ENCODE results near the gene GNB1L. TPM values are rescaled to one million over a fixed set of nuclear protein-coding genes. Genes with fewer than 3 reads are reported as not detected.

GNB1L gene, protein sequence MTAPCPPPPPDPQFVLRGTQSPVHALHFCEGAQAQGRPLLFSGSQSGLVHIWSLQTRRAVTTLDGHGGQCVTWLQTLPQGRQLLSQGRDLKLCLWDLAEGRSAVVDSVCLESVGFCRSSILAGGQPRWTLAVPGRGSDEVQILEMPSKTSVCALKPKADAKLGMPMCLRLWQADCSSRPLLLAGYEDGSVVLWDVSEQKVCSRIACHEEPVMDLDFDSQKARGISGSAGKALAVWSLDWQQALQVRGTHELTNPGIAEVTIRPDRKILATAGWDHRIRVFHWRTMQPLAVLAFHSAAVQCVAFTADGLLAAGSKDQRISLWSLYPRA
- 10 to 100 TPM; 11.9 to 12.7 TPM for total RNA-seq

- ATAC-seq (ENCODE audit: low read depth): peak; percentile 93
- peaks cover 14% of the 10 kb centered on the region for H3K36me3 Mint-ChIP-seq
Observed at GRCh38 chr22:19854778-19855503, at the start of gene GNB1L, which contains the start of gene RTL10. Gene GNB1L (minus strand): TSS chr22:19854874. CDS start chr22:19821355, 33,519 bp downstream. Gene RTL10 (minus strand): TSS chr22:19854874. CDS start chr22:19852261, 2,613 bp downstream.

GRCh38 chr22:19904174-19904856 is 49.6 kb upstream of the GNB1L start:
- DNase-seq (no peak), ATAC-seq (ENCODE audit: low read depth) (no peak)
- POLR2A ChIA-PET: no interaction called here
- Mint-ChIP-seq H3K9me3 (no peaks in the 10 kb centered on the region), H3K36me3 (no peaks in the 10 kb centered on the region), H3K27ac (no peak overlapping the region), H3K4me1 (no peaks in the 10 kb centered on the region), H3K27me3 (no peaks in the 10 kb centered on the region), H3K4me3 (no peak overlapping the region)

More at GRCh38 chr22:19854778-19855503, at the start of gene GNB1L, which contains the start of gene RTL10:
- Mint-ChIP-seq H3K27ac (peak within 1 kb of the TSS; percentile 95), H3K9me3 (no peaks in the 10 kb centered on the region), H3K4me3 (peak within 1 kb of the TSS; percentile 98), H3K4me1 (peaks cover 34% of the 10 kb centered on the region), H3K27me3 (no peaks in the 10 kb centered on the region)
- POLR2A ChIA-PET: interaction anchor here (1.0 to 3.6 kb wide), 10 partner anchors 10 to 87 kb away, joined by 3 to 30 read pairs (median 3); partner anchors contain the start of genes COMT and TXNRD2
- DNase-seq: peak; percentile 97

GRCh38 chr22:19903513-19903912 is 48.8 kb upstream of the GNB1L start:
- no peak for DNase-seq
- no peaks in the 10 kb centered on the region for H3K4me1 Mint-ChIP-seq
- H3K9me3 Mint-ChIP-seq: no peaks in the 10 kb centered on the region
- ATAC-seq (ENCODE audit: low read depth): no peak
- H3K36me3 Mint-ChIP-seq: no peaks in the 10 kb centered on the region
- H3K27me3 Mint-ChIP-seq: no peaks in the 10 kb centered on the region
- no peak overlapping the region for H3K27ac Mint-ChIP-seq
- POLR2A ChIA-PET: no interaction called here
- H3K4me3 Mint-ChIP-seq: no peak overlapping the region

DNA sequence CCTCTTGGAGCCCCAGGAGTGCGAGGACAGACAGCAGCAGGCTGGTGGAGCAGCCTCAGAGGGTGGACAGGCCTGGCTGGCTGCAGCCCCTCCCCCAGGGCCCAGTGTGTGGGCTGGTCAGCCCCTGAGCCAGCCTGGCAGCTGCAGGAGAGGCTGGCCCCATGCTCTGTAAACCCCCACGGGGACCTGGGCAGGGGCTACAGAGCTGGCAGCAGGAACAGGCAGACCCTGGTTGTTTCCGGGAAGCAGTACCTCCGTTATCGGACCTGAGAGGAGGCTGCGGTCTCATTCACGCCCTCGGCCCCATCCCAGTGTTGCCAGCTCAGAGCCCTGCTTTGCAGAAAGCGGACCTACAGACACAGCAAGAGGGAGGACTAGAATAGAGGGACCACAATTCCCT is 48.4 kb upstream of the GNB1L start:
- no peaks in the 10 kb centered on the region for H3K9me3 Mint-ChIP-seq

GRCh38 chr22:19902245-19902715 is 47.6 kb upstream of the GNB1L start:
- no peak for ATAC-seq (ENCODE audit: low read depth)
- POLR2A ChIA-PET: no interaction called here
- DNase-seq: no peak
- peaks cover 1% of the 10 kb centered on the region for H3K4me1 Mint-ChIP-seq
- H3K27ac Mint-ChIP-seq: no peak overlapping the region
- no peaks in the 10 kb centered on the region for H3K9me3 Mint-ChIP-seq
- no peak overlapping the region for H3K4me3 Mint-ChIP-seq
- no peaks in the 10 kb centered on the region for H3K36me3 Mint-ChIP-seq
- H3K27me3 Mint-ChIP-seq: no peaks in the 10 kb centered on the region

More for the DNA sequence above, 48.4 kb upstream of the GNB1L start:
- Mint-ChIP-seq H3K27me3 (no peaks in the 10 kb centered on the region), H3K36me3 (no peaks in the 10 kb centered on the region), H3K27ac (no peak overlapping the region), H3K4me1 (no peaks in the 10 kb centered on the region), H3K4me3 (no peak overlapping the region)
- no peak for ATAC-seq (ENCODE audit: low read depth)
- POLR2A ChIA-PET: no interaction called here
- no peak for DNase-seq

DNA sequence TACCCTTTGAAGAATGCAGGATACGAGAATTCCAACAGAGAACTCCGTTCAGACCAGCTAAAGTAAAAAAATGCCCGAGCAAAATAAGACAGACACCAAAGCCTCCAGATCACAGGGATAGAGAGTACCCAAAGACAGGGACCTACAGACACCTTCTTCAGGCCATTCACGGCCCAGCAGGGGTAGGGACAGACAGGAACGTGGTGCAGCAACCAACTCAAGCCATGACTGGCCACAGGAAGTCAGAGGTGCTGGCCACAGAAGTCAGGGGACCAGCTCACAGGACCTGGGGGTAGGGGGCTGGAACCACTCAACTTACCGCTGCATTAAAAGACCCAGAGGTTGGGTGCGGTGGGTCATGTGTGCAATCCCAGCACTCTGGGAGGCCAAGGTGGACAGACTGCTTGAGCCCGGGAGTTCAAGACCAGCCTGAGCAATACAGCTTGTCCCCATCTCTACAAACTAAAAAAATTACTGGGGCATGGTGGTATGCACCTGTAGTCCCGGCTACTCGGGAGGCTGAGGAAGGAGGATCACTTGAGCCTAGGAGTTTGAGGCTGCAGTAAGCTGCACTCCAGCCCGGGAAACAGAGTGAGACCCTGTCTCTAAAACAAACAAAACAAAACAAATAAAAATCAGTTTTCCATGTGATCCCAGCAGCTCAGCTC is 47.0 kb upstream of the GNB1L start:
- DNase-seq: no peak
- H3K4me3 Mint-ChIP-seq: no peak overlapping the region
- no peaks in the 10 kb centered on the region for H3K27me3 Mint-ChIP-seq
- ATAC-seq (ENCODE audit: low read depth): no peak
- peaks cover 1% of the 10 kb centered on the region for H3K4me1 Mint-ChIP-seq
- H3K27ac Mint-ChIP-seq: no peak overlapping the region
- no peaks in the 10 kb centered on the region for H3K9me3 Mint-ChIP-seq
- no peaks in the 10 kb centered on the region for H3K36me3 Mint-ChIP-seq
- POLR2A ChIA-PET: no interaction called here

DNA sequence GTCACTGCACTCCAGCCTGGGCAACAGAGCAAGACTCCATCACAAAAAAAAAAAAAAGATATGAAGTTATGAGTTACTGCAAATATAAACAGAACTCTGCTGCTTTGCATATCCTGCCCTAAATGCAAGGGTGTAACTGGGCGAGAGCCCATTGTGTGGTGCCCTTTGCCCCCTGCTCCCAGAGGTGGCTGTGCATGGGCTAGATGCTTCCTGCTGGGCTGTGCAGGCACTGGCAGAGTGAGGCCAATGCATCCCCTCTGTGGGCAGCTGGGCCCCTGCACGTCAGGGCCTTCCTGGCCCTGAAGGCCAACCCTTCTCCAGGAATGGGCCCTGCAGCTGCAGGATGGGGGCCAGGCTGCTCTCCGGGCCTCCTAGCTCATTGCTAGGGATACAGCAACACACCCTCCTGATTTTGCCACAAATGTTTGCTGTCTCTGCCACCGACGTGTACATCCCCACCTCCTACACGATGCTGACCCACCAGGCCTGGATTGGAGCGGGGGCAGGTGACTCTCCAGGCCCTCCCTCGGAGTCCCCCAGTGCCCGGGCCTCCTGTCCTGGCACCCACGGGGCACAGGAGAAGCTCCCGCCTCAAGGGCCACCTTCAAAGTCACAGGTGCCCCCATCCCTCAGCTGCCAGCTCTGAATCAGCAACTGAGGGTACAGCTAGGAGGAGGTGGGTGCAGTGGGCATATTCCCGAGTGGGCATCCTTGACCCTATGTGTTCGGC is 46.2 kb upstream of the GNB1L start:
- Mint-ChIP-seq H3K9me3 (no peaks in the 10 kb centered on the region), H3K27ac (no peak overlapping the region), H3K4me1 (peaks cover 4% of the 10 kb centered on the region), H3K36me3 (no peaks in the 10 kb centered on the region), H3K4me3 (no peak overlapping the region), H3K27me3 (no peaks in the 10 kb centered on the region)
- DNase-seq (no peak), ATAC-seq (ENCODE audit: low read depth) (no peak)
- POLR2A ChIA-PET: interaction anchor here (0.9 kb wide), 1 partner anchor 9 kb away, joined by 3 read pairs; no protein-coding TSS in a partner anchor

GRCh38 chr22:19898831-19899567 is 44.3 kb upstream of the GNB1L start:
- Mint-ChIP-seq H3K36me3 (no peaks in the 10 kb centered on the region), H3K27ac (peak overlapping the region; percentile 12)
- ATAC-seq (ENCODE audit: low read depth): no peak

GRCh38 chr22:19898145-19898544 is 43.5 kb upstream of the GNB1L start:
- POLR2A ChIA-PET: interaction anchor here (0.6 kb wide), 1 partner anchor 21 kb away, joined by 4 read pairs; no protein-coding TSS in a partner anchor

More at GRCh38 chr22:19898831-19899567, 44.3 kb upstream of the GNB1L start:
- DNase-seq: no peak
- POLR2A ChIA-PET: no interaction called here
- Mint-ChIP-seq H3K9me3 (no peaks in the 10 kb centered on the region), H3K4me3 (no peak overlapping the region), H3K4me1 (peaks cover 6% of the 10 kb centered on the region), H3K27me3 (no peaks in the 10 kb centered on the region)

GRCh38 chr22:19897726-19898125 is 43.1 kb upstream of the GNB1L start:
- POLR2A ChIA-PET: interaction anchor here (0.6 kb wide), 1 partner anchor 21 kb away, joined by 4 read pairs; no protein-coding TSS in a partner anchor
- DNase-seq (no peak), ATAC-seq (ENCODE audit: low read depth) (no peak)
- Mint-ChIP-seq H3K9me3 (no peaks in the 10 kb centered on the region), H3K36me3 (no peaks in the 10 kb centered on the region), H3K4me1 (peaks cover 9% of the 10 kb centered on the region), H3K27me3 (no peaks in the 10 kb centered on the region), H3K4me3 (no peak overlapping the region), H3K27ac (no peak overlapping the region)

More at GRCh38 chr22:19898145-19898544, 43.5 kb upstream of the GNB1L start:
- Mint-ChIP-seq H3K4me3 (no peak overlapping the region), H3K27me3 (no peaks in the 10 kb centered on the region), H3K36me3 (no peaks in the 10 kb centered on the region), H3K9me3 (no peaks in the 10 kb centered on the region), H3K4me1 (peaks cover 6% of the 10 kb centered on the region), H3K27ac (no peak overlapping the region)
- no peak for DNase-seq
- no peak for ATAC-seq (ENCODE audit: low read depth)

DNA sequence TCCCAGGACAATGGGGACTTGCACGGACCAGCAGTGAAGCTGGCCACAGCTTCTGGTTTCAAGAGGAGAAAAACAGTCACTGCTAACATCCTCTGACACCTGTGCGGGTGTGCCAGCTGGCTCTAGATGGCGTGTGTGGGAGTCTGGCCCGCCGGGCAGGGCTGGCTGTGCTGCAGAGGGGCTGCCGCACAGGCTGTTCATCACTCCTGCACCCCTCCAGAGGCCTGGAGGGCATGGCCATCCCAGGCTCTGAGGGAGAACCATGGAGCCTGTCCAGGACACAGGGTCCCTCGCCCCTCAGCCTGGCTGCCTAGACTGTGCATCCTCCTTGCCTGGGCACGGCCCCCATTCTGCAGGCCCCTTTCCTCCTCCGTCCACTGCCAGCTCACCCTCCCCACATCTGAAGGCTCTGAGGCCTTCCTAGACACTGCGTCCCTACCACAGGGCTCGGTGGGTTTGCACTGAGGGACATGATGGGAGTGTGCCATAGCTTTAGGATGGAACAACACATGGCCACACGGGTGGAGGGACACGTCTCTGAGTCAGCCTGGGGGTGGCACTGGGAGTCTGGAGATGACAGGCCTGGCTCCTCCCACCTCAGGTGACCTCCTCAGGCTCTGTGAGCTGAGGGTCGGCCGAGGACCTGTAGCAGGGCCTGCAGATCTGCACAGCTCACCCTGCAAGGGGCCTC is 42.1 kb upstream of the GNB1L start:
- ATAC-seq (ENCODE audit: low read depth): no peak
- no peak for DNase-seq
- peak overlapping the region; percentile 38 for H3K27ac Mint-ChIP-seq
- no peaks in the 10 kb centered on the region for H3K27me3 Mint-ChIP-seq
- H3K4me1 Mint-ChIP-seq: peaks cover 17% of the 10 kb centered on the region
- no peak overlapping the region for H3K4me3 Mint-ChIP-seq
- H3K36me3 Mint-ChIP-seq: no peaks in the 10 kb centered on the region
- no peaks in the 10 kb centered on the region for H3K9me3 Mint-ChIP-seq
- POLR2A ChIA-PET: no interaction called here
